ENCODE measurements around the gene IYD. TPM values are rescaled to one million over a fixed set of nuclear protein-coding genes. Genes with fewer than 3 reads are reported as not detected.

IYD gene
- total RNA-seq, 2 experiments from 2014 or later = not detected

DNA sequence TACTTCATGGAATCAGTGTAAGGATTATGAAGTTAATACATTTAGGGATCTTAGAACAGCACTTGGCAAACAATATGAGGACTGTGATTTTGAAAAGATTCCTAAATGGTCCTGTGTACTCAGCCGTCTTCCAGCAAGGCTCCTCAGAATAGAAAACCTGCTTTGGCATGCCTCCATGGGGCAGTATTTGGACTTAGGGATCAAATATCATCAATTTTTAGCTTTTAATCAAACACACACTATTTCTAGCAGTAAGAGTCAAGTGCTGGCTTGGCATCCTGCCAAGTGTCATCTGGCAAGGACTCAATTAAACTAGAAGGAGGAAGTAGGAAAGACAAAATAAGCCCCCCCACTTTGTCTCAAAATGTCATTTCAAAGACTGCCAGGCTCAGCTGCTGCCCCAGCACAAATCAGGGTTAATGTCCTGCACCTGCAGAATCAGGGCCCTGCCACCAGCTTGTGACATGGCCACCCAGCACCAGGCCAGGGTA, 40.8 kb downstream of the IYD start:
- intact Hi-C loops (cut with DNase I, micrococcal nuclease) = no loop called here
- no peak for ATAC-seq (ENCODE audit: poor library complexity)
- POLR2A ChIA-PET = no interaction called here
- no peaks in the 10 kb centered on the region for H3K36me3 Mint-ChIP-seq (ENCODE audit: low read depth)
- no peaks in the 10 kb centered on the region for H3K4me1 Mint-ChIP-seq (ENCODE audit: low read depth)
- H3K27ac Mint-ChIP-seq = no peak overlapping the region
- peaks cover 6% of the 10 kb centered on the region for H3K9me3 Mint-ChIP-seq
- no peak overlapping the region for H3K4me3 Mint-ChIP-seq
- H3K4me1 ChIP-seq (ENCODE audit: insufficient read depth, low read length) = no peaks in the 10 kb centered on the region
- H3K4me3 ChIP-seq (ENCODE audit: low read length) = no peak overlapping the region
- H3K36me3 ChIP-seq (ENCODE audit: insufficient read depth, low read length) = no peaks in the 10 kb centered on the region
- H3K27ac ChIP-seq (ENCODE audit: low read depth in 1 of 2, low read length in 2 of 2) = no peak overlapping the region
- H3K9me3 ChIP-seq (ENCODE audit: control insufficient read depth in 1 of 2, insufficient read depth in 1 of 2, low read length in 2 of 2) = peaks cover 0 to 3% of the 10 kb centered on the region in 2 experiments
- CTCF ChIA-PET = no interaction called here
- peaks cover 71% of the 10 kb centered on the region for H3K27me3 Mint-ChIP-seq
- peaks cover 5 to 28% of the 10 kb centered on the region in 2 experiments for H3K27me3 ChIP-seq (ENCODE audit: control insufficient read depth in 1 of 2, insufficient read depth in 2 of 2, low read length in 2 of 2)
- TF ChIP-seq, protein P1, sequence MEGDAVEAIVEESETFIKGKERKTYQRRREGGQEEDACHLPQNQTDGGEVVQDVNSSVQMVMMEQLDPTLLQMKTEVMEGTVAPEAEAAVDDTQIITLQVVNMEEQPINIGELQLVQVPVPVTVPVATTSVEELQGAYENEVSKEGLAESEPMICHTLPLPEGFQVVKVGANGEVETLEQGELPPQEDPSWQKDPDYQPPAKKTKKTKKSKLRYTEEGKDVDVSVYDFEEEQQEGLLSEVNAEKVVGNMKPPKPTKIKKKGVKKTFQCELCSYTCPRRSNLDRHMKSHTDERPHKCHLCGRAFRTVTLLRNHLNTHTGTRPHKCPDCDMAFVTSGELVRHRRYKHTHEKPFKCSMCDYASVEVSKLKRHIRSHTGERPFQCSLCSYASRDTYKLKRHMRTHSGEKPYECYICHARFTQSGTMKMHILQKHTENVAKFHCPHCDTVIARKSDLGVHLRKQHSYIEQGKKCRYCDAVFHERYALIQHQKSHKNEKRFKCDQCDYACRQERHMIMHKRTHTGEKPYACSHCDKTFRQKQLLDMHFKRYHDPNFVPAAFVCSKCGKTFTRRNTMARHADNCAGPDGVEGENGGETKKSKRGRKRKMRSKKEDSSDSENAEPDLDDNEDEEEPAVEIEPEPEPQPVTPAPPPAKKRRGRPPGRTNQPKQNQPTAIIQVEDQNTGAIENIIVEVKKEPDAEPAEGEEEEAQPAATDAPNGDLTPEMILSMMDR (IDR thresholded peaks at IDR 0.05) = no peak
- peak in 3 of 14 experiments; percentile 8 to 32 (median 18) for DNase-seq

DNA sequence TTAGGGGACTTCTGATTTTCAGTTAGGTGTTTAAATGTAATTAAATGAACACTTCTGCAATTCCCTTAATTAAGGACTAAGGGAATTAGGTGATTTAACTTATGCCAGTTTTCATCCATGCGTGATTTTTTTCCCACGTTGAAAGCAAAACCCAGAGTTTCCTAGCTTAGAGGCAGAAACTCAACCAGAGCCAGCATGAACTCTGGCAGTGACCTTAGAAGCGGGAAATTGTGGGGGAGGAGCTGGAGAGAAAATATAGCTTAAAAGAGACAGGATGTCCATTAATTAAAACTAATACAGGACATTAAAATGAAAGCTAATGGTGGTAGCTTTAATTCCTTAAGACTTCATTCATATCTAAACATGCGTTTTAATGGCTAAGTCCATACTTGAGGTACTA, 41.6 kb downstream of the IYD start:
- Histone ChIP-seq H3K27me3 (ENCODE audit: control insufficient read depth in 1 of 2, insufficient read depth in 2 of 2, low read length in 2 of 2) (peaks cover 3 to 32% of the 10 kb centered on the region in 2 experiments), H3K36me3 (ENCODE audit: insufficient read depth, low read length) (no peaks in the 10 kb centered on the region), H3K27ac (ENCODE audit: low read depth in 1 of 2, low read length in 2 of 2) (no peak overlapping the region), H3K4me1 (ENCODE audit: insufficient read depth, low read length) (no peaks in the 10 kb centered on the region), H3K4me3 (ENCODE audit: low read length) (no peak overlapping the region), H3K9me3 (ENCODE audit: control insufficient read depth in 1 of 2, insufficient read depth in 1 of 2, low read length in 2 of 2) (no peaks in the 10 kb centered on the region)
- TF ChIP-seq, protein P1 (IDR thresholded peaks at IDR 0.05) = no peak
- no peak for ATAC-seq (ENCODE audit: poor library complexity)
- no peaks in the 10 kb centered on the region for H3K36me3 Mint-ChIP-seq (ENCODE audit: low read depth)
- H3K27me3 Mint-ChIP-seq = peaks cover 77% of the 10 kb centered on the region
- H3K27ac Mint-ChIP-seq = no peak overlapping the region
- DNase-seq = no peak
- H3K4me3 Mint-ChIP-seq = no peak overlapping the region
- intact Hi-C loops (cut with DNase I, micrococcal nuclease) = no loop called here
- ChIA-PET POLR2A (no interaction called here), CTCF (no interaction called here)
- peaks cover 2% of the 10 kb centered on the region for H3K9me3 Mint-ChIP-seq
- H3K4me1 Mint-ChIP-seq (ENCODE audit: low read depth) = no peaks in the 10 kb centered on the region

DNA sequence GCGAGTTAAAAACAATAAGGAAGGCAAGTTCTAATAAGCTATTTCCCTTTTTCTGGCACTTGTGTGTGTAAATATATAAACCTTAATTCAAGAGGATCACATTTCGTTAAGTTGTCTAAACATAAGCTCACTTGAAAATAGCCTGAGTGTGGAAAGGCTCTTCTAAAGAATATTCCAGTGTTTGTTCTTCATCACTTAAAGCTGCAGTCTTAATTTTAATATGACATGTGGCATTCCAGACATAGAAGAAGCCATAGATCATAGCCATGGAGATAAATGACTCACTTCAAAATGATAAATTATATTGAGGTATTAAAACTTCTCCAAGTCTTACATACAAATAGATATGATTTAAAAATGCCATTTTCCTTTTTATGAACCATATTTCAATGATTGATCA, 42.1 kb downstream of the IYD start:
- Histone ChIP-seq H3K4me1 (ENCODE audit: insufficient read depth, low read length) (no peaks in the 10 kb centered on the region), H3K27ac (ENCODE audit: low read depth in 1 of 2, low read length in 2 of 2) (no peak overlapping the region), H3K9me3 (ENCODE audit: control insufficient read depth in 1 of 2, insufficient read depth in 1 of 2, low read length in 2 of 2) (no peaks in the 10 kb centered on the region), H3K4me3 (ENCODE audit: low read length) (no peak overlapping the region), H3K27me3 (ENCODE audit: control insufficient read depth in 1 of 2, insufficient read depth in 2 of 2, low read length in 2 of 2) (peaks cover 3 to 32% of the 10 kb centered on the region in 2 experiments), H3K36me3 (ENCODE audit: insufficient read depth, low read length) (no peaks in the 10 kb centered on the region)
- no peak overlapping the region for H3K4me3 Mint-ChIP-seq
- CTCF ChIA-PET = no interaction called here
- H3K9me3 Mint-ChIP-seq = peaks cover 1% of the 10 kb centered on the region
- H3K4me1 Mint-ChIP-seq (ENCODE audit: low read depth) = no peaks in the 10 kb centered on the region
- ATAC-seq (ENCODE audit: poor library complexity) (no peak), DNase-seq (no peak)
- no peak overlapping the region for H3K27ac Mint-ChIP-seq
- intact Hi-C loops (cut with DNase I, micrococcal nuclease) = no loop called here
- no peaks in the 10 kb centered on the region for H3K36me3 Mint-ChIP-seq (ENCODE audit: low read depth)
- POLR2A ChIA-PET = no interaction called here
- H3K27me3 Mint-ChIP-seq = peaks cover 81% of the 10 kb centered on the region
- TF ChIP-seq, protein P1 (IDR thresholded peaks at IDR 0.05) = no peak

Measured in CD4-positive, alpha-beta T cell (primary cell).